Gastroesophageal sphincter (tissue), 4 donors: ENCODE measurements around the gene CEP164. TPM values are rescaled to one million over a fixed set of nuclear protein-coding genes. Genes with fewer than 3 reads are reported as not detected.
A peak's percentile ranks its signal among the peaks of the same experiment; 100 is the strongest.

Source experiments
- ATAC-seq: fragments of 150-250 bp; one replicate; pipeline ENCODE4 v1.9.1; 2016; ENCODE audit warnings: mild to moderate bottlenecking, moderate library complexity
- H3K27ac ChIP-seq, 4 donors: fragments of 200-600 bp; sonication (generic) in 3 of 4; 1 replicate in 3 of 4; 2 replicates in 1 of 4; pipeline ENCODE4 v1.5.1; 2016 to 2019
- H3K27me3 ChIP-seq: fragments of 200-600 bp; sonication (generic); one replicate; pipeline ENCODE4 v1.5.1; 2019
- H3K36me3 ChIP-seq, 2 donors: fragments of 200-600 bp; sonication (generic); one replicate each; pipeline ENCODE4 v1.5.1; 2019; ENCODE audit warnings: control low read depth in 1 of 2
- H3K4me1 ChIP-seq, 3 donors: fragments of 200-600 bp; sonication (generic); 1 replicate in 2 of 3; 2 replicates in 1 of 3; pipeline ENCODE4 v1.5.1; 2016 to 2019; ENCODE audit warnings: control low read depth in 2 of 3
- H3K4me3 ChIP-seq, 2 donors: fragments of 200-600 bp; sonication (generic); one replicate each; pipeline ENCODE4 v1.5.1; 2019; ENCODE audit warnings: mild to moderate bottlenecking in 1 of 2, moderate library complexity in 1 of 2
- H3K9me3 ChIP-seq, 3 donors: fragments of 200-600 bp; sonication (generic); one replicate each; pipeline ENCODE4 v1.5.1; 2017 to 2019; ENCODE audit warnings: control low read depth in 2 of 3
- EP300 ChIP-seq: sonication (generic); formaldehyde crosslinking; IDR thresholded peaks from one replicate; pipeline ENCODE4 v1.6.1; 2017; ENCODE audit warnings: antibody characterized with exemption, mild to moderate bottlenecking
- POLR2A ChIP-seq, 2 donors: fragments of 450-650 bp; IDR thresholded peaks; one replicate each; pipeline ENCODE4 v1.6.1; 2017; ENCODE audit warnings: antibody characterized with exemption in 2 of 2, mild to moderate bottlenecking in 2 of 2, moderate library complexity in 1 of 2
- POLR2AphosphoS5 ChIP-seq: sonication (generic); formaldehyde crosslinking; IDR thresholded peaks from one replicate; pipeline ENCODE4 v1.6.1; 2017; ENCODE audit warnings: antibody characterized with exemption
- WGBS, 2 donors: methylation state at CpG; one replicate each; pipeline ENCODE4 v1.1.5; 2018; ENCODE audit warnings: low coverage in 1 of 2; 5-methylcytosine and 5-hydroxymethylcytosine counted together
- total RNA-seq, 4 donors: library from RNA; depleted of rRNA; stranded (reverse); fragments of >200 nt; gene quantifications; one replicate each; pipeline ENCODE4 v1.1.0, GENCODE V29; 2016
- TF ChIP-seq, protein P1 (sequence below), 4 experiments: fragments of 200-600 bp in 2 of 4; fragments of 450-650 bp in 2 of 4; sonication (generic) in 1 of 4; IDR thresholded peaks; one replicate each; pipeline ENCODE4 v1.5.1; 2017 to 2019; ENCODE audit warnings: antibody characterized with exemption in 4 of 4, mild to moderate bottlenecking in 2 of 4, moderate library complexity in 2 of 4

CEP164 gene
- total RNA-seq, 4 donors from 2014 or later: 22.3 to 26.3 (median 25.0) TPM

- Histone ChIP-seq H3K27me3 (no peaks in the 10 kb centered on the region), H3K27ac (no peak overlapping the region), H3K9me3 (no peaks in the 10 kb centered on the region), H3K4me1 (peaks cover 0 to 31% (median 13%) of the 10 kb centered on the region in 3 donors), H3K4me3 (no peak overlapping the region), H3K36me3 (peaks cover 0 to 4% of the 10 kb centered on the region in 2 donors)
- 38 to 67% methylated on average over 1 to 2 of the region's 5 CpGs for WGBS, 2 donors
- TF ChIP-seq EP300 (no peak), POLR2AphosphoS5 (no peak), POLR2A (IDR thresholded peaks at IDR 0.05) (no peak)
- TF ChIP-seq, protein P1, sequence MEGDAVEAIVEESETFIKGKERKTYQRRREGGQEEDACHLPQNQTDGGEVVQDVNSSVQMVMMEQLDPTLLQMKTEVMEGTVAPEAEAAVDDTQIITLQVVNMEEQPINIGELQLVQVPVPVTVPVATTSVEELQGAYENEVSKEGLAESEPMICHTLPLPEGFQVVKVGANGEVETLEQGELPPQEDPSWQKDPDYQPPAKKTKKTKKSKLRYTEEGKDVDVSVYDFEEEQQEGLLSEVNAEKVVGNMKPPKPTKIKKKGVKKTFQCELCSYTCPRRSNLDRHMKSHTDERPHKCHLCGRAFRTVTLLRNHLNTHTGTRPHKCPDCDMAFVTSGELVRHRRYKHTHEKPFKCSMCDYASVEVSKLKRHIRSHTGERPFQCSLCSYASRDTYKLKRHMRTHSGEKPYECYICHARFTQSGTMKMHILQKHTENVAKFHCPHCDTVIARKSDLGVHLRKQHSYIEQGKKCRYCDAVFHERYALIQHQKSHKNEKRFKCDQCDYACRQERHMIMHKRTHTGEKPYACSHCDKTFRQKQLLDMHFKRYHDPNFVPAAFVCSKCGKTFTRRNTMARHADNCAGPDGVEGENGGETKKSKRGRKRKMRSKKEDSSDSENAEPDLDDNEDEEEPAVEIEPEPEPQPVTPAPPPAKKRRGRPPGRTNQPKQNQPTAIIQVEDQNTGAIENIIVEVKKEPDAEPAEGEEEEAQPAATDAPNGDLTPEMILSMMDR (IDR thresholded peaks at IDR 0.05): no peak
- no peak for ATAC-seq
Measured at GRCh38 chr11:117313091-117313490, 14.6 kb upstream of the CEP164 start.

DNA sequence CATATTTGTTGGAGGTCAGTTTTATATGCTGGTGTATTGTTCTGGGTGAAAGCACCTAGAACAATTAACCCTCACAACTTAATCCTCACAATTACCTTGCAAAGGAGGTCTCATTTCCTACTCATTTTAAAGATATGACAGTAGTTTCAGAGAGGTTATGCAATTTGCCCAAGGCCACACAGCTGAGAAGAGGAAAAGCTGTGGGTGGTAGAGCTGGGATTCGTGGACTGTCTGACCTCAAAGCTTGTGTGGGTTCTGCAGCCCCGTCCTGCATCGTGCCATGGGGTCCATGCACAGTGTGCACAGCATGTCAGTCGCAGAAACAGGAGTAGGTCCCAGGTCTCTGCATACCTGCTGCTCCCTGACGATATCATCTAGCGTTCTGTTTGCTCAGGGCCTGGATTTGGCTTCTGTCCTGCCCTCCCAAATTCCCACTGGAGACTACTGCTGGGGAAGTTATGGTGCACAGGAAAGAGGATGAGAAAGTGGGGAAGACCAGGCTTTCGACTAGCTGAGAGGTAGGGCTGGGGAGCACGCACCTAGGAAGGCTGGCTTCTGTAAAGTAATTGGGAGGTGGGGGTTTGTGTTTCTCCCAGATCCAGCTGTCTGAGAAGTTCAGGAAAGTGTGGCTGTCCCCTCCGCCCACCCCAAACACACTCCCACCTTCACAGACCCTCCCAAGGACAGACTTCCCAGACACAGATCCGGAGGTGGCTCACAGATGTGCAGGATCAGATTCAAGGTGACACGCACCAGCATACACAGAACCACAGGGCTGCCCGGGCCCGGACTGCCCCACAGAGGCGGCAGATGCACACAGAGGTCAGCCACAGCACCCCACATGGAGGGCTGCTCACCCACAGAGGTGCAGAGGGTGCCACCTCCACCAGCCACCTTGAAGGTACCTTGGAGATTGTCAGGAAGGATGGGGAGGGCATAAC lies 13.6 kb upstream of the CEP164 start:
- H3K36me3 ChIP-seq: peaks cover 0 to 4% of the 10 kb centered on the region in 2 donors
- TF ChIP-seq EP300 (no peak), POLR2A (IDR thresholded peaks at IDR 0.05) (no peak), POLR2AphosphoS5 (no peak)
- TF ChIP-seq, protein P1 (IDR thresholded peaks at IDR 0.05): no peak
- H3K9me3 ChIP-seq: no peaks in the 10 kb centered on the region
- no peak overlapping the region for H3K27ac ChIP-seq
- 92 to 93% methylated on average over 4 to 6 of the region's 14 CpGs for WGBS, 2 donors
- H3K4me1 ChIP-seq: peaks cover 0 to 31% (median 13%) of the 10 kb centered on the region in 3 donors
- no peaks in the 10 kb centered on the region for H3K27me3 ChIP-seq
- peak overlapping the region in 1 of 2 donors; percentile 93 for H3K4me3 ChIP-seq
- ATAC-seq: no peak

DNA sequence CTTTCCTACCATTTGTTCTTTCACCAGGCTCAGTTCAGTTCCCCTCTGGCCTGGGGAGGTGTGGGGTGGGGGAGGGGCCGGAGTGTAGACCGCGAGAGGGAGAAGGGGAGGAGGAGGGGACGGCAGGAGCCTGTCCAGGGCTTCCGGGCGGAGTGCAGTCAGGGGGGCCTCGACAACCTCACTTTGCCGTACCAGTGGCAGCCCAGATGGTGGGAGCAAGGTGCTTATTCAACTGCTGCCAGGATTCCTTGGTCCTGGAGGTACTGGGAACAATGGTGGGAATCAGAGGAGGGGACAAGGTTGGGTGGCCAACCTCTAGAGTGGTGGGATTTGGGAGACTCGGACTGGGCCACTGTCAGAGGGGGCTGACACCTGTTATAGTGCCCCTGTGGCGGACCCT lies 12.8 kb upstream of the CEP164 start:
- H3K27ac ChIP-seq: no peak overlapping the region
- ATAC-seq: no peak

DNA sequence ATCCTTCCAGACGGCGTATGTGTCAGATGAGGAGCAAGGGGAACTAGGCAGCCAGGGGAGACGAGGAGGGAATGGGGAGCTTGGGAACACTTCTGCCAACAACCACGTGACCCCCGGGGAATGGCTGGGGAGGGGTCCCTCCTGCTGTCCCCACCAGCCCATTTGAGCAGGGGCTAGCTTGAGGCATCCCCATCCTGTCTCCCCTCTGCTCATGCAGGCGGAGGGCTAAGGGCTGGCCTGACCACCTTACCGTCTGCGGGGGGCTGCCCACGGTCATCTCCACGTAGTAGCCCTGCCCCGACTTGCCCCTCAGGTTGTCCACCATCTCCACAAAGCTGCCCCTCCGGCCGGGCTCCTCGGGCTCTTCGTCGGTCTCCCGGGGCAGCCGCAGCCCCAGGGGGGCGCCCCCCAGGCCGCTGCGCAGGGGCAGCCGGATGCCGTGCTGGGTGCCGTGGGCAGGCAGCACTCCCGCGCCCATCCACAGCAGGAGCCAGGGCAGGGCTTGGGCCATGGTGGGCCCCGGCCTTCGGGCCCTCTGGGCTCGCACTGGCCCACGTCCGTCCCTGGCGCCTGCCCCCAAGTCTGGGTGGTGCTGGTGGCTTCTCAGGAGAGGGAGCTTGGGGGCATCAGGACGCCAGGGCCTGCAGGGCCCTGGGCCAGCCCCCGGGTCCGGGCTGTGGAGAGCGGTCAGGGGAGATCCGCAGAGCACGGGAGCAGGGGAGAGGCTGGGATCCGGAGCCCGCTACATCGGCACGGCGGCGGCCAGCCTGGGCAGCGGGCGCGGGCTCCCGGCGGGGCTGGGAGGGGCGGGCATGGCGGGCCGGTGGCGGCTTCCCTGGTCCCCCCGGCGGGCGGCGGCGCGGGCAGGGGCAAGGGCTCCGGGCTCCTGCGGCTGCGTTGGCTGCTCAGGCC lies 12.1 kb upstream of the CEP164 start:
- no peak for TF ChIP-seq POLR2A (IDR thresholded peaks at IDR 0.05)
- no peak for TF ChIP-seq POLR2AphosphoS5
- TF ChIP-seq, protein P1 (IDR thresholded peaks at IDR 0.05): no peak
- TF ChIP-seq EP300: no peak
- Histone ChIP-seq H3K27ac (peak overlapping the region in 3 of 4 donors; percentile 73 to 81 (median 79)), H3K9me3 (no peaks in the 10 kb centered on the region), H3K36me3 (peaks cover 0 to 2% of the 10 kb centered on the region in 2 donors), H3K4me3 (peak overlapping the region; percentile 92 to 93), H3K27me3 (no peaks in the 10 kb centered on the region), H3K4me1 (peaks cover 0 to 31% (median 13%) of the 10 kb centered on the region in 3 donors)
- peak; percentile 64 for ATAC-seq
- no CpG with 5 or more reads among the region's 62 CpGs for WGBS, 2 donors

More for the DNA sequence above, 12.8 kb upstream of the CEP164 start:
- Histone ChIP-seq H3K4me3 (peak overlapping the region; percentile 92 to 93), H3K4me1 (peaks cover 0 to 31% (median 13%) of the 10 kb centered on the region in 3 donors), H3K36me3 (peaks cover 0 to 4% of the 10 kb centered on the region in 2 donors), H3K9me3 (no peaks in the 10 kb centered on the region), H3K27me3 (no peaks in the 10 kb centered on the region)
- no peak for TF ChIP-seq POLR2A (IDR thresholded peaks at IDR 0.05)
- TF ChIP-seq, protein P1 (IDR thresholded peaks at IDR 0.05): no peak
- 10% methylated on average over 2 of the region's 10 CpGs; no CpG with 5 or more reads in 1 of the 2 donors for WGBS, 2 donors
